Adrenal gland (tissue), 12 donors: ENCODE data around the gene SALL3. TPM values are rescaled to one million over a fixed set of nuclear protein-coding genes. Genes with fewer than 3 reads are reported as not detected.

Experiments used
- DNase-seq, 7 donors: peaks; one replicate each; pipeline ENCODE4 v3.0.0-alpha.2; 2019 to 2020
- H3K27ac ChIP-seq, 5 donors: fragments of 200-600 bp; sonication (generic) in 4 of 5; 1 replicate in 3 of 5; 2 replicates in 2 of 5; pipeline versions ENCODE4 v1.5.1 to v1.8.0; 2016 to 2020; ENCODE audit warnings: mild to moderate bottlenecking in 1 of 5
- H3K27me3 ChIP-seq: fragments of 200-600 bp; 2 replicates; pipeline ENCODE4 v1.8.0; 2021
- H3K36me3 ChIP-seq, 2 donors: fragments of 200-600 bp; replicated peaks in 1 of 2; 1 replicate in 1 of 2; 2 replicates in 1 of 2; pipeline versions ENCODE4 v1.5.1 to v1.8.0; 2018 to 2022
- H3K4me1 ChIP-seq, 2 donors: fragments of 200-600 bp; replicated peaks in 1 of 2; 1 replicate in 1 of 2; 2 replicates in 1 of 2; pipeline versions ENCODE4 v1.5.1 to v1.8.0; 2018 to 2021
- H3K4me3 ChIP-seq, 4 donors: fragments of 200-600 bp; sonication (generic) in 3 of 4; one replicate each; pipeline ENCODE4 v1.5.1; 2016 to 2018
- H3K9me3 ChIP-seq, 3 donors: fragments of 200-600 bp; sonication (generic) in 1 of 3; replicated peaks in 1 of 3; 1 replicate in 2 of 3; 2 replicates in 1 of 3; pipeline versions ENCODE4 v1.5.1 to v1.8.0; 2016 to 2021
- CTCF ChIP-seq, 6 experiments: fragments of 450-650 bp in 4 of 6; fragments of 200-600 bp in 2 of 6; sonication (generic) in 1 of 6; IDR thresholded peaks; 1 replicate in 5 of 6; 2 replicates in 1 of 6; pipeline versions ENCODE4 v1.5.1 to v1.8.0; 2016 to 2021; ENCODE audit warnings: antibody characterized with exemption in 6 of 6, mild to moderate bottlenecking in 2 of 6, moderate library complexity in 1 of 6
- POLR2A ChIP-seq, 2 donors: fragments of 450-650 bp; IDR thresholded peaks; one replicate each; pipeline ENCODE4 v1.6.1; 2017; ENCODE audit warnings: antibody characterized with exemption in 2 of 2, mild to moderate bottlenecking in 2 of 2, moderate library complexity in 1 of 2
- WGBS, 4 donors: extraction: QIAGEN DNeasy Blood & Tissue Kit in 2 of 4; methylation state at CpG; one replicate each; pipeline versions ENCODE4 v1.1.5 to v1.1.7; 2013 to 2017; 5-methylcytosine and 5-hydroxymethylcytosine counted together
- intact Hi-C, 2 donors: fragments of 100-400 bp; cut with DNase I; formaldehyde crosslinking; loops; one replicate each; pipeline versions ENCODE4 v1.14.1 to v1.15.0; 2022 to 2023
- polyA plus RNA-seq, 3 donors: library from polyadenylated mRNA; stranded (reverse); fragments of 200-250 nt in 2 of 3; fragments of 350-450 nt in 1 of 3; fragmentation: Illumina TruSeq in 1 of 3; extraction: RNeasy Lipid Tissue Mini Kit (QIAGEN cat#74804) in 1 of 3; gene quantifications; one replicate each; pipeline ENCODE4 v1.2.3, GENCODE V29; 2013 to 2014
- total RNA-seq, 9 donors: library from RNA; depleted of rRNA in 4 of 9; stranded (reverse); fragments of >200 nt in 4 of 9; fragments of 120-200 nt in 1 of 9; fragmentation: NEBNext Ultra II Directional in 1 of 9; extraction: Animal tissue kit (Norgen Biotek cat#: 25700) in 1 of 9; gene quantifications; one replicate each; pipeline versions ENCODE4 v1.1.0 to v1.2.4, GENCODE V29; 2013 to 2023
- donor health status: healthy with polysubstance abuse.
- donor health status: Bipolar disorder and iron deficiency.
- donor health status: DM: yes; HTN: yes; CAD: no.
- donor health status: DM: no; HTN: no; CAD: no.
- donor health status: DM: no; HTN: no; CAD: no.
- donor health status: DM: yes; HTN: yes; CAD: no.

SALL3 gene
- total and polyA plus RNA-seq, 12 donors: 0.11 TPM; not detected in 11

DNA sequence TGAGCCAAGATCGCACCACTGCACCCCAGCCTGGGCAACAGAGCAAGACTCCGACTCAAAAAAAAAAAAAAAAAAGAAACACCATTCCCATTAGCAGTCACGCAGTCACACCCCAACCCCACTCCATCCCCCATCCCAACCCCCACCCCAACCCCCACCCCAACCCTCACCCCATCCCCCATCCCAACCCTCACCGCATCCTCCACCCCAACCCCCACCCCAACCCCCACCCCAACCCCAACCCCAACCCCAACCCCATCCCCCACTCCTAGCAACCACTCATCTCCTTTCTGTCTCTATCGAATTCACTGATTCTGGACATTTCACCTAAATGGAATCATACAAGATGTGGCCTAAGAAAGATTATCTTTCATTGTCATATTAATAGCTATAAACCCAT is 63.7 kb downstream of the SALL3 start:
- DNase-seq: peak in 1 of 7 donors; percentile 2
- intact Hi-C loops: no loop called here
- Histone ChIP-seq H3K27ac (no peak overlapping the region), H3K4me3 (no peak overlapping the region), H3K36me3 (no peaks in the 10 kb centered on the region), H3K9me3 (no peaks in the 10 kb centered on the region), H3K4me1 (peaks cover 0 to 2% of the 10 kb centered on the region in 2 donors), H3K27me3 (no peaks in the 10 kb centered on the region)
- TF ChIP-seq POLR2A (IDR thresholded peaks at IDR 0.05): no peak
- TF ChIP-seq CTCF (IDR thresholded peaks at IDR 0.05): no peak
- 90 to 96% (median 94%) methylated on average over 3 to 5 of the region's 5 CpGs for WGBS, 4 donors

- Histone ChIP-seq H3K36me3 (no peaks in the 10 kb centered on the region), H3K27me3 (no peaks in the 10 kb centered on the region), H3K4me1 (peaks cover 0 to 4% of the 10 kb centered on the region in 2 donors), H3K4me3 (no peak overlapping the region), H3K9me3 (no peaks in the 10 kb centered on the region), H3K27ac (no peak overlapping the region)
- TF ChIP-seq CTCF (IDR thresholded peaks at IDR 0.05) (no peak), POLR2A (IDR thresholded peaks at IDR 0.05) (no peak)
- DNase-seq: no peak
- intact Hi-C loops: no loop called here
- 60 to 78% (median 74%) methylated on average over 11 to 14 of the region's 14 CpGs for WGBS, 4 donors
Measured at GRCh38 chr18:79046522-79046921, 66.9 kb downstream of the SALL3 start.

DNA sequence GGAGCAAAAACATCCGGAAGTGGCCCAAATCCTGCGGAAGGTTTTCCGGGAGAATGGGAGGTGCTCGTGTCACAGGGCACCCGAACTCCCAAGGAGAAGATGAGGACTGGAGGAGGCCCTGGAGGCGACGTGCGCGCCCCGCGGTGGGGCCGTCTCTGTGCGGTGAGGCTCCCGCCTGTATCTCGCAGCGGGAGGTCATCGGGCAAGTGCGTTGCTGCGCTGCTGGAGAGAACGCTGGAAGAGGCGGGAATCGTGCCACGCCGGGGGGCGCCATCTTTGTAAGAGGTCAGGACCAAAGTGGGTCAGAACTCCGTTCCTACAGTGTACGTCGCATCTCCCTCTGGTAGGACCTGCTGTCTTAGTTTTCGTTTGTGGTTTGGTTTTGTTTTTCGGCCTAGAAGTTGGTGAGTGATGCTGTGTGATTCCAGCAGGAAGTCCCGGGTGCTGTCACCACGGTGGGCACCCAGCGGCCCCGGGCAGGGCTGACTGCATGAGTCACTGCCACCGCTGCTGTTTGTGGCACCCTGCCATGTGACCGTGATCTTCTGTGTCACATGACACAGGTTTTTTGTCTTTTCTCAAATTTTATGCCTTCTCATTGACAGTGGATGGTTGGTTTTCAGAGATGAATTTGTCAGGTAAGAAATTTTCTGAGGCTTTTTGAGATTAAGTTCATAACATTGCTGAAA is 68.1 kb downstream of the SALL3 start:
- TF ChIP-seq CTCF (IDR thresholded peaks at IDR 0.05) (no peak), POLR2A (IDR thresholded peaks at IDR 0.05) (no peak)
- H3K4me3 ChIP-seq: no peak overlapping the region
- WGBS, 4 donors: 86 to 88% (median 87%) methylated on average over 30 to 36 of the region's 36 CpGs
- H3K36me3 ChIP-seq: no peaks in the 10 kb centered on the region
- no peak overlapping the region for H3K27ac ChIP-seq
- no peaks in the 10 kb centered on the region for H3K27me3 ChIP-seq
- intact Hi-C loops: no loop called here
- peaks cover 0 to 4% of the 10 kb centered on the region in 2 donors for H3K4me1 ChIP-seq
- H3K9me3 ChIP-seq: no peaks in the 10 kb centered on the region
- peak in 6 of 7 donors; percentile 34 to 67 (median 56) for DNase-seq

DNA sequence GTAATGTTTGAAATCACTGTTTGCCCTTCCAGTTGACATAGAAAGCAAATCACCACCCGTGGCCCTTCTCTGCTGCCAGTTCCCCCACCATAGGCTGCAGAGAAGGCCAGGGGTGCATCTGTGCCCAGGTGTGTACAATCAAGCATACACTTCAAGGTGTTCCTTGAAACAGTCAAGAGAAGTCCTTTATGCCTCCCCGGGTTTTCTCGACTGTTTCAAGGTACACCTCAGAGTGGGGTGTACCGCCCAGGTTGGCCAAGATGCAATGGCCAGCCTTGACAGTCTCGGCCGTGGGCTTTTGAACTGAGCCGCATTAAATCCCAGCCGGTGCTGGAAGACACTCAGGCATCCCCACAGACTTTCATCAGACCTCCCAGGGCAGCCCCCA is 68.6 kb downstream of the SALL3 start:
- TF ChIP-seq POLR2A (IDR thresholded peaks at IDR 0.05) (no peak), CTCF (IDR thresholded peaks at IDR 0.05) (no peak)
- WGBS, 4 donors: 75 to 95% (median 86%) methylated on average over 4 to 8 of the region's 8 CpGs
- Histone ChIP-seq H3K4me1 (peaks cover 0 to 4% of the 10 kb centered on the region in 2 donors), H3K27ac (no peak overlapping the region), H3K4me3 (no peak overlapping the region), H3K27me3 (no peaks in the 10 kb centered on the region), H3K9me3 (no peaks in the 10 kb centered on the region), H3K36me3 (no peaks in the 10 kb centered on the region)
- DNase-seq: peak in 1 of 7 donors; percentile 25
- intact Hi-C loops: no loop called here
